Embryonic facial prominence (tissue), 1 donor: ENCODE data around the gene ITGB6.
"Not testable (repeated sequence)": the region's sequence is repeated elsewhere in the genome, so short reads cannot be mapped to it uniquely, and the experiment has no call there.

Experiments
- DNase-seq: peaks from one replicate; pipeline ENCODE4 v3.0.0-alpha.2; 2016; ENCODE audit errors: extremely low spot score

The ITGB6 gene

DNA sequence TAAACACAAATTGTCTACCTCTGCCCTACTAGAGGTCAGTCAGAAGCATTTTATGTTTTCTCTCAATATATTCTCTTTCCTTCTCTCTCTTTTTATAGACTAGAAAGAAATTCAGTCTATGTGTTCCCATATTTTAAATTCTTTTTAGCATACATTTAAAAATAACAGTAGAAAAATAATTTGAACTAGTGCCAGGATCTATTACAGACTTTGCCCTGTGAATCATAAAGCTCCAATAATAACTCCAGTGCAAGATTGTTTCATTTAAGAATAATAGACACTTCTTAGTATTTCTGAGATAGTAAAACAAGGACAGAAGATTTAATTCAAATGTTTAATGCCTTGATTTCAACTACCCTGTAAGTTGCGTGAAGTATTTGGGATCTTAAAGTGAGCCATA lies 60.1 kb downstream of the ITGB6 start:
- DNase-seq, result no peak

DNA sequence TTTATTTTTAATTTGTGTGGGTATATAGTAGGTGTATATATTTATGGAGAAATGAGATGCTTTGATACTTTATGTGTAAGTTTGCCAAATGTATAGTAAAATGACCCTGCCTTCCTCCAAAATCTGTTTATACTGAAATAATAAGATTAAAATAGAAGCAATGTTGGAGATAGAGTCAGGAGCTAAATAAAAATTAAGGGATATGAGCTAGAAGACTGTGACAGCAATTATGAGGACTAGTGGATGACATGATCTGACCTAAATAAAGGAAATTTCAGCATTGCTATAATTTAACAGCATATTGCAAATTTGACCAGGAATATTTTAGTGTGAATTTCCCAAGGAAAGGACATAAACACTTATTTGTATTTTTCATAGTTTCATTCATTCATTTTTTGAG lies 60.7 kb downstream of the ITGB6 start:
- DNase-seq, result no peak

DNA sequence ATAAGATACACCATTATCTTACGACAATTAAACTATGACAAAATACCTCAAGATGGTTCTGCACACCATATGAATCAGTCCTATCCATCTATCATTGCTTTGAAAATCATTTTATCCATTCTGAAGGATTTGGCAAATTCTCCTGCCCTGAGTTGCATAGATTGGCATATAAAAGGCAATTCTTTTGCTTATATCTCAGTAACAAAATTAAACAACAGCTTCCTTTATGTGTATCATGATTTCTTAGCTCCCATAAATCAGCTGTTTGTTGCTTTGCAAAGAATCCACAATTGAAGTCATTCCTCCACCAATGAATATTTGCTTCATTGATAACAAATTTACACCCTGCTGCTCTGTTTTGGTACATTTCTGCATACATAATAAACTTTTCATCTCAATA lies 61.7 kb downstream of the ITGB6 start:
- no peak for DNase-seq

DNA sequence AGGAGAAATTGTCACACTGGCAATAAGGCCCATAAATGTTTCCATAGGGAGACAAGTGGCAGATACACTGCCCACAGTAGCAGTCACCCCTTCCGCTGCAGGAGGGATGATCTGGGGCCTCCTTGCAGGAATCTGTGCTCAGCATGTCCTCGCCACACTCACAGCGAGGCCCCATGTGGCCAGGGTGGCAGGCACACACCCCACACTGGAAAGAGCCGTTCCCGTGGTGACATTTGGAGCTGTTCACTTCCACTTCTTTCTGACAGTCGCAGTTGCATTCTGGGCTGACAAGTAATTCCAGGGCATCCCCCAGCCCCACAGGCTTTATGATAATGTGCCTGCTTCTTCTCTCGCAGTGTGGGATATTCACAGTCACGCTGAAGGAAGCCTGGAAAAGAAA lies 62.6 kb downstream of the ITGB6 start:
- DNase-seq, result no peak

DNA sequence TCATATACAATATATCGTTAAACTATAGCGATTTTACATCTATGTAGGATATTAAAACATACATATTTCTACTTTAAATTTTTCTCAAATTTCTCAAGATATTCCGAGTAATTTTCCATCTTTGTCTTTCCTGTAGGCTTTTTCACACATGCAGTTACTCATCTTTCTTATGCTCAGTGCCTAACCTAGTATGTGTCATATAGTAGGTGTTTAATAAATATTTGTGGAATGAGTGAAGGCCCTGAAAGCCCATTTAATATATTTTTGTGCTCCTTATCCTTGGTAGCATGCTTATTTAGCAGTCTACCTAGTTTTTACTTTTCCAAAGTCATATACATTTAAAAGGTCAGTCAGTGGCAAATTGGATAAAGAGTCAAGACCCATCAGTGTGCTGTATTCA lies 67.3 kb downstream of the ITGB6 start:
- DNase-seq, result no peak

GRCh38 chr2:160126756-160127155 lies 73.3 kb downstream of the ITGB6 start:
- no peak for DNase-seq

GRCh38 chr2:160126315-160126714 lies 73.8 kb downstream of the ITGB6 start:
- DNase-seq, result no peak

GRCh38 chr2:160125828-160126227 lies 74.2 kb downstream of the ITGB6 start:
- no peak for DNase-seq

GRCh38 chr2:160125366-160125765 lies 74.7 kb downstream of the ITGB6 start:
- no peak for DNase-seq

DNA sequence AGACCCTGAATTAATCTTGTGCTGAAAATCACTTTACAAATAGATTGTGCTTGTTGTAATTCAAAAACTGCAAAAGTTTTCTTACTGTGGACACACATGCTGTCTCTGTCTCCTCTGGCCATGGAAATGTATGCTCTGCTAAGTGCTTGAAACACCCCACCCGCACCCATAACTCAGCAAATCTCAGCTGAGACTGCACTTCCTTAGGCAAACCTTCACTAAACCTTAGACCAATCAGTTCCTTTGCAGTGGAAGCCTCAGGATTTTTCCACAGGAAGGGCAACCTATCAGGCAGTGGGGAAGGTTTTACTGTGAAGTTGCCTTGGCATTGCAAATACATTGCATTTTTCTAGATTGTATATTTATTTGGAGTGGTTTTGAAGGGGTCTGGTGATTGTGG lies 75.5 kb downstream of the ITGB6 start:
- DNase-seq, result no peak

GRCh38 chr2:160114721-160115120 lies 85.4 kb downstream of the ITGB6 start:
- DNase-seq, result not testable (repeated sequence)

DNA sequence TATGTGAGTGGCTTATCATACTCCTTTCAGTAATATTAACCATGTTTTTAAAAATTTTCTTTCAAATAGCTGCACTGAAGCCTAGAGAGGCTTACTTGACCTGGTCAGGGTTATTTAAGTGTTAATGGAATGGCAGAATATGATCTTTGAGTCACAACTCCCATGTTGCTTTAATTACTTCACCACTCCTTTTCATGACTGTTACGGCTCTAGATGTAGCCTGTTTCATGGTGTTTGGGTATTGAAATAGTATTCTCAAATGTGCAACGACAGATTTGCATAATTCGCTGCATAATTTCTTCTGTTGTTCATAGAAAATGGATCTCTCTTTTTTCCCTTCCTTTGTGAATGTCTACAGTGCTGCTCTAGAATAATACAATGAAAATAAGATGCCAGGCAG lies 86.1 kb downstream of the ITGB6 start:
- DNase-seq, result no peak

DNA sequence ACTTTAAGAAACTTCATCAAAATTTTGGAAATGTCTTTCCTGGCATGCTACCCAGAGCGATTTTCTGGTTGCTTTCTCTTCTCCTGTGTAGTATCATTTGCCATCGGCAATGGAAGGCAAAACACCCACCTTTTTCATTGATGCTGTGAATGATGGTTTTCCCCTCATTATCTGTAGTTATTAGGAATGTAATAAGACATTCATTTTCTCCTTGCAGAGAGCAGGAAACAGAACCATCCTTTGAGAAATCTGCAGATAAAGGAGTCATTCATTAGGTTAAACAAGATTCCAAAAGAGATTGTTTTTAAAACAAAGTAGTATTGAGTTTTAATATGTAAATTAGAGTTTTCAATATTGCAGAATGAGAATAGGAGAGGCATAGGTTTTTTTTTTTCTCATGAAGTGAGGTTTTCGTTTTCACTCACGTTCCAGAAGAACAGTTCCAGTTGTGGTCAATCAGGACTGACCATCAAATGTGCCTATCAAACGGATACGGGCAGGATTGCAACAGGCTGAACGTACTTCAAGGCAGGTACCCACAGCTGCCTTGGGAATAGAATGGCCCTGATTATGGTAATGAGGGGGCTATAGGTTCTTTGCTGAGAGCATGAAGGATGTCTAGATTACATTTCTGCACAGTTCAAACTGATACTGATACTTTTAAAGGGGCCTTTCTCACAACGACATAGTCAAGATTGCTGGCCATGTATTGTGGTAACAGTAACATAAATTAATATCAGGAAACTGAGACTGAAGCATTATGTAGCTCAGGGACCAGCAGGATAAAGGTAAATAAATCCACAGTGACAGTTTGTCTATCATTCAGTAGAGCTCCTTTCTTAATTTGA lies 87.9 kb downstream of the ITGB6 start:
- DNase-seq, result no peak

- DNase-seq, result no peak
Observed at GRCh38 chr2:160110674-160111239, 89.3 kb downstream of the ITGB6 start.

GRCh38 chr2:160109939-160110673 lies 90.0 kb downstream of the ITGB6 start:
- DNase-seq, result peak; percentile 63

- no peak for DNase-seq
Observed at GRCh38 chr2:160109243-160109642, 90.8 kb downstream of the ITGB6 start.

DNA sequence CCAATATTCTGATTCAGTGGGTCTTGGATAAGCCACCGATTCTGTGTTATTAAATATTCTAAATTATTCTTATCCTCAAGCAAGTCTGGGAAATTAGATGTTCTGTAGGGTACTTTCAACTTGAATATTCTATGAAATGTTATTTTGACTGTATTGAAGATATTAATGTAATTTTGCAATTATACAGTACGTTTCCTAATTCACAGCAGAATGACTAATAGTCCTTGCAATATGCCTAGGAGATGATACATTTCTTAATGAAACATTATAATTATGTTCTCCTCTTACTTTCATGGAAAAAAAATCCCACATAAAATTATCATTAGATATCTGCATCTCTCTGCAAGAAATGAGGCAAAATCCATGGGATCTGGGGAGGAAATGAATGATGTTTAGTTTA lies 91.4 kb downstream of the ITGB6 start:
- DNase-seq, result no peak

DNA sequence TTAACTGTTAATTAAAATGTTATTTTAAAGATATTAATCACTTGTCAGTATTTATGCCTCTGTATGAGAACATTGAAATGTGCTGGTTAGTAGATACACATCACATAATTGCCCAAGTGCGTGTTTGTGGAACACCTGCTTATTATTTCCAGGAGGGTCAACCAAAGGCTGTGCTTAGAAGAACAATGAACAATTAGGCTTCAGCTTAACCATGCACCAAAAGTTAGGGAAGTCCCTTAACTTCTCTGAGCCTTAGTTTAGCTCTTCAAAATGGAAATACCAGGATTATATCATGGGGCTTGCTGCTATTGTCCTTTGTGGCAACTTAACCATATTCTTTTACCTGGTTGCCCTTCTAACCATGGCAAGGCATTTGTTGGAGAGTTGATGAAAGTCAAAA lies 94.7 kb downstream of the ITGB6 start:
- DNase-seq, result no peak

DNA sequence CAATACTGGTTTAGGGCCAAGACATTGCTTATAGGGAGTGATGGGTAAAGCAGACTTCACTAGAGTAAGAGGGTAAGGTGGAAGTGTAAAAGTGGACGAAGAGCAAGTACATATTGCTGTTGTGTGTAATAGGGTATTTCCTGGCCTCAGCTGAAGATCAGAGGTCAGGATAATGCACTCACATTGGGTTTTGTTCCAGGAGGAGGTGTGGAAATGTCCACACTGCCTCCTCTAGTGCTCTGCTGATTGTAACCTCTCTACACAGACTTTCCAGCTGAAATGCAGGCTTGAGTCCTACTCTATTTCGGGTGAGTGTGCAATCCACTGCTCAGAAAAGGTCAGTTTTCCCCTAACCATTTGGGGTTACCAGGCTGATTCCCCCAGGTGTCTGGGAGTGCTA lies 96.0 kb downstream of the ITGB6 start:
- DNase-seq, result no peak

- DNase-seq, result no peak
Observed at GRCh38 chr2:160097326-160097725, 102.7 kb downstream of the ITGB6 start.

GRCh38 chr2:160096409-160096808 lies 103.7 kb downstream of the ITGB6 start:
- DNase-seq, result no peak

- no peak for DNase-seq
Observed at GRCh38 chr2:160092445-160092844, 107.6 kb downstream of the ITGB6 start.

GRCh38 chr2:160091381-160091780 lies 108.7 kb downstream of the ITGB6 start:
- DNase-seq, result no peak
